Measurements from ENCODE around the gene TACSTD2.
"Not testable (repeated sequence)": the region's sequence is repeated elsewhere in the genome, so short reads cannot be mapped to it uniquely, and the experiment has no call there.

GRCh38 chr1:58531842-58532241 is 45.2 kb downstream of the TACSTD2 start:
- TF ChIP-seq CTCF, POLR2A (IDR thresholded peaks at IDR 0.05): not testable (repeated sequence)

All from ovary (tissue), 3 donors.